Panc1 (cell line): ENCODE measurements around the gene PCMT1.
"Not testable (repeated sequence)": the region's sequence is repeated elsewhere in the genome, so short reads cannot be mapped to it uniquely, and the experiment has no call there.

Experiments
- POLR2AphosphoS5 ChIP-seq: IDR thresholded peaks from 2 replicates; pipeline ENCODE4 v1.6.1; 2012; ENCODE audit warnings: mild to moderate bottlenecking, low read depth, low read length, moderate library complexity
- TF ChIP-seq, protein P1 (sequence below): fragments of 450-650 bp; IDR thresholded peaks from 2 replicates; pipeline ENCODE4 v1.5.1; 2017; ENCODE audit warnings: mild to moderate bottlenecking

DNA sequence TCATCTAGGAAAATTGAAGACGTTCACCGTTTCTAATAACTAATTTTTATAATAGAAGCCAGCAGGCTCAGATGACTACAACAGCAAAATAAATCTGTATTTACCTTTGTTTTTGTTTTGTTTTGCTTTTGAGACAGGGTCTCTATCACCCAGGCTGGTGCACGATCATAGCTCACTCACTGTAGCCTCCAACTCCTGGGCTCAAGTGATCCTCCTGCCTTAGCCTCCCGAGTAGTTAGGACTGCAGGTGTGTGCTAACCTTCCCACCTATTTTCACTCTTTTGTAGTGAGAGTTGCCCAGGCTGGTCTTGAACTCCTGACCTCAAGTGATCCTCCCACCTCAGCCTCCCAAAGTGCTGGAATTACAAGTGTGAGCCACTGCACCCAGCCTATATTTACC, 104.5 kb downstream of the PCMT1 start:
- TF ChIP-seq, protein P1, sequence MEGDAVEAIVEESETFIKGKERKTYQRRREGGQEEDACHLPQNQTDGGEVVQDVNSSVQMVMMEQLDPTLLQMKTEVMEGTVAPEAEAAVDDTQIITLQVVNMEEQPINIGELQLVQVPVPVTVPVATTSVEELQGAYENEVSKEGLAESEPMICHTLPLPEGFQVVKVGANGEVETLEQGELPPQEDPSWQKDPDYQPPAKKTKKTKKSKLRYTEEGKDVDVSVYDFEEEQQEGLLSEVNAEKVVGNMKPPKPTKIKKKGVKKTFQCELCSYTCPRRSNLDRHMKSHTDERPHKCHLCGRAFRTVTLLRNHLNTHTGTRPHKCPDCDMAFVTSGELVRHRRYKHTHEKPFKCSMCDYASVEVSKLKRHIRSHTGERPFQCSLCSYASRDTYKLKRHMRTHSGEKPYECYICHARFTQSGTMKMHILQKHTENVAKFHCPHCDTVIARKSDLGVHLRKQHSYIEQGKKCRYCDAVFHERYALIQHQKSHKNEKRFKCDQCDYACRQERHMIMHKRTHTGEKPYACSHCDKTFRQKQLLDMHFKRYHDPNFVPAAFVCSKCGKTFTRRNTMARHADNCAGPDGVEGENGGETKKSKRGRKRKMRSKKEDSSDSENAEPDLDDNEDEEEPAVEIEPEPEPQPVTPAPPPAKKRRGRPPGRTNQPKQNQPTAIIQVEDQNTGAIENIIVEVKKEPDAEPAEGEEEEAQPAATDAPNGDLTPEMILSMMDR, result not testable (repeated sequence)
- TF ChIP-seq POLR2AphosphoS5, result not testable (repeated sequence)
